ENCODE measurements around the gene SLC6A16.
A peak's percentile ranks its signal among the peaks of the same experiment; 100 is the strongest.
"Not testable (repeated sequence)": the region's sequence is repeated elsewhere in the genome, so short reads cannot be mapped to it uniquely, and the experiment has no call there.

SLC6A16 gene

DNA sequence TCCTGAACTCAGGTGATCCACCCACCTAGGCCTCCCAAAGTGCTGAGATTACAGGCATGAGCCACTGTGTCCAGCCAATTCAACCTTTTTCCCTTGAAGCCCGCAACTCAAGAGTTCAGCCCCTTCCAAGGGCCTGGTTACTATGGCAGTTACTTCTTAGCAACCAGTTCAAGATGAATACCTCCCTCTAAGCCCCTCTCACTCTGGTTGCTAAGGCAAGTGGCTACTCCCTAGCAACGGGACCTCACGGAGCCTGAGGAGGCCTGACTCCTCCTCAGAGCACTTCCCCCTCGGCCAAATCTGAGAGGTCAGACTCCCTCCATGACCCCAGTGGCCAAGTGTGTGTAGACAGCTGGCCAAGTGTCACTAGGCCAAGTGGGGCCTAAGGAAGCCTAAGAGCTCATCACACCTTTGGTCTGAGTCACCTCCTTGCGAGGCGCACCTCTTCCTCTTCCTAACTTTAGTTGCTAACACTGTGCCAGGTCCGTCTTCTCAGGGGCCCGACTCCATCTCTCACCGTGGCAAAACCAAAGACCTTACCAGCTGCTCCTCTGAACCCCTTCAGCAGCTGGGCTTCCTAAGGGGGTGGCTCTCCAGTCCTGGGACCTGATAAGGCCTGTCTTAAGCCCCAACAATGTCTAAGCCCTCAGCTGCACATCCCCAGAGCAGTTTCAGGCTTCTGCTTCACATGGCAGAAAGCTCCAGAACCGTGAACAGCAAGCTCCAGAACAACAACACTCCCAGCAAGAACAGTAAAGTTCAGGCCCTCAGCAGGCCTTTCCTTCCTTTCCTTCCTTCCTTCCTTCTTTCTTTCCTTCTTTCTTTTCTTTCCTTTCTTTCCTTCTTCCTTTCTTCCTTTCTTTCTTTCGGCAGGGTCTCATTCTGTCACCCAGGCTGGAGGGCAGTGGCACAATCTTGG is 19.8 kb upstream of the SLC6A16 start:
- DNase-seq (ENCODE audit: low read depth), result no peak

DNA sequence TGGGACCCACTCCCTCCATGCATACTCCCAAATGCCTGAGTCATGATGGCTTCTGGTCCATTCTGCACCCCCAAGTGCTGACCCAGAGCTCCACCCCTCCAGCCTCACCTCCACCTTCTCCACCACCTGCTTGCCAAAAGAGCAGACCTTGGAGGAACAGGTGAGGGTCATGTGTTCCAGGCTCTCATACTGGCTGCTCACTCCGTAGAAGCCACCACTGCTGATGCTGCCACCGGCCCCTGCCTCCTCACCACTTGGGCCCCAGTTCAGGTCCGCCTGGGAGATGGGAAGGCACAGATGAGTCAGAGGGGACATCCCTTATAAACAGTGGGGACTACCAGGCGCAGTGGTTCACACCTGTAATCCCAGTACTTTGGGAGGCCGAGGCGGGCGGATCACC is 18.1 kb upstream of the SLC6A16 start:
- no peak for DNase-seq (ENCODE audit: low read depth)

DNA sequence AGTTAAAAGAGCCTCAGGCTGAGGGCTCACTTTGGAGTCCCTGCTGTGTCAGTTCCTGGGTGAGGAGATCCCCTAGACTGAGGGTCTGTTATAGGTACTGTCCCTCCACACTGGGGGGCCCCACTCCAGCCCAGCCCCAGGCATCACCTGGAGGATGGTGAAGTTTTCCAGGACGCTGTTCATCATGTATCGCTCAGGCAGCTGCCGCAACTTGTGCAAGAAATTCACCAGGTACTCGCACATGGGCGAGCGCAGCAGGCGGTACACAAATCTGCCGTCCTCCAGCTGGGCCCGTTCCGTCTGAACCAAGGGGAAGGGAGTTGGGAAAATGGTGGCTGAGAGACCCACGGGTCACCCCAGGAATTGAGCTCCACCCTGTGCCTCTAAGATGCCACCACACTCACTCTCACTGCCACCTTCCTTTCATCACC is 17.3 kb upstream of the SLC6A16 start:
- DNase-seq (ENCODE audit: low read depth), result no peak

DNA sequence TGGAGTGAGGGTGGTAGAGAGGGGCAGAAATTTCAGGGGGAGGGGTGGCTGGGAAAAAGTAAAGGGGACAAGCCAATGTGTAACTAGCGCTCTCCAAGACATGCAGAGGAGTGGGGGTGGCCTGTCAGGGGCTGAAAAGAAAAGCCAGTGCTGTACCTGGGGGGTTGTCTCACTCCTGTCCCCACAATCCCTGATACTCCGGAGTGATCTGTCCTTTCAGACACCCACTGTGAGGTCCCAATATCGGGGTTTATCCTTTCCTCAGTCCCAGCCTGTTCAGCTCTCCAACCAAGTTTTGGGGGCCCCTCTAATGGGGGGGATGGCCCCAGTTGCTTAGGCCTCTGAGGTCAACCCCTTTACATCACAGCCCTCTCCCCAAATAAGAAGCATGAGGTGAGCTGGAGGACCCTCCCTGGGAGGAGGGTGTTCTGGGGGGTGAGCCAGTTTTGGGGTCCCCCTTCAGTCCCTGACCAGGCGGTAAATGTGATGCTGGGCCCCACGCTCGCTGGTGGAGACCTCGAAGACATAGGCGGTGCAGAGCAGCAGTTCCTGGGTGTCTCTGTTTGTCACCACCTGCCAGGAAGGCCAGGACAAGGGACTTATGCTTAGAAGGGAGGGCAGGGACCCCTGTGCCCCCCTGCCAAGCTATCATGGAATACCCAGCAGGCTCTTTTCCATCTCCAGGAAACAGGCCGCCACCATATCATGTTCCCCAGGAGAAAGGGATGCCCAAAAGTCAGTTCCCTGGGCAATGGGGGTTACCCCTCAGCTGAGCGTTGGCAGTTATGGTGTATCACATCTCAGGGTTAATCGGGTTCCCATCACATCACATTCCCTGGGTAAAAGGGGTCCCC is 16.1 kb upstream of the SLC6A16 start:
- no peak for DNase-seq (ENCODE audit: low read depth)

DNA sequence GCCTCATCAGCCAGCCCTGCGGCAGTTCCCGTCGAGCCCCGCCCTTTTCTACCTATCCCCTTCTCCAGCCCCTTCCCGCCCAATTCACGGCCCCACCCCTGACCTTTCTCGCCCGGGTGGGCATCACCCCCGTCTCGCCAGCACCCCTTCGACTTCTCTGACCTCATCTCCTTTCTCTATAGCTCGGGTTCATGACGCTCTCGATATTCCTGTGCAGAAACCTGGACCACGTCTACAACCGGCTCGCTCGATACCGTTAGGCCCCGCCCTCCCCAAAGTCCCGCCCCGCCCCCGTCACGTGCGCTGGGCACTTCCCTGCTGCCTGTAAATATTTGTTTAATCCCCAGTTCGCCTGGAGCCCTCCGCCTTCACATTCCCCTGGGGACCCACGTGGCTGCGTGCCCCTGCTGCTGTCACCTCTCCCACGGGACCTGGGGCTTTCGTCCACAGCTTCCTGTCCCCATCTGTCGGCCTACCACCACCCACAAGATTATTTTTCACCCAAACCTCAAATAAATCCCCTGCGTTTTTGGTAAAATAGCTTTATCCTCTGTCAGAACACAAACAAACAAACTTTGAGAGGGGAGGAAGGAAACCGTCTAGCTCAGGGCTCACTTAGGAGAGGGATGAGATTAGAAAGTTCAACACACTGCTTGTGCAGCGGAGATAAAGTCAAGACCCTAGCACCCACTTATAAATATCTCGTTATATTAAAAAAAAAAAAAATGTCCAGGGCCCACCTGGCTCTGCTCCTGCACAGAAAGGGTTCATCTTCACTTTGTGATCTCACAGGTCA is 15.3 kb upstream of the SLC6A16 start:
- DNase-seq (ENCODE audit: low read depth), result no peak

DNA sequence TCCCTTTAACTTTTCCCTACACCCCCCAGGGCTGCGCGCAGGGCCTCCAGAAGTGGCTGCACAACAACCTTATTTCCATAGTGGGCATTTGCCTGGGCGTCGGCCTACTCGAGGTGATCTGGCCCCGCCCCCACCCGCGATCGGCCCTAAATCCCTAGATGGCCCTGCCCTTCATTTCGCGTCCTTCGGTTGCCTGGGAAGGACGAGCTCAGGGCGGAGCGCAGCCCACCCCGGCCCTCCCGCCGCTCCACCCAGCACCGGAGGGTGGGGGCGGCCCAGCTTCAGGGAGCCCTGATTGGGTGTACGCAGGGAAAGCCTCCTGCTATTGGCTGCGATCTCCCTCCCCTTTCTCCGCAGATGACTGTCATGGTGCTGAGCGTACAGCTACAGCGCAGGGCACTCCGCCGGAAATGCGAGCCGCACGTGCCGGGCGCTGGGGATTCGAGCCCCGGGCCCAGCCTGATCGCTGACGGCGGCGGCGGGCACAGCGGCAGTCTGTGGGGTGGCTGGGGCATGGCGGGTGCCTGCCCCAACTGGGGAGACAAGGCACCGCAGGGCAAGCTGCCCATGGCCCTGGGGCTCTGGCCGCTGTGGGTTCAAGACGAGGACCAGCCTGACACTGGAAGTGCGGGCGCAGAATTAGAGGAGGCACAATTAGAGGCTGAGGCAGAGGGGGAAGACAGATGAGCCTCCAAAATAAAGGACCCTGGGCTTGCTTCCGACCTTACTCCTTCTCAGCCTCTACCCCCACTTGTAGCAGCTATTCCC is 14.5 kb upstream of the SLC6A16 start:
- no peak for DNase-seq (ENCODE audit: low read depth)

DNA sequence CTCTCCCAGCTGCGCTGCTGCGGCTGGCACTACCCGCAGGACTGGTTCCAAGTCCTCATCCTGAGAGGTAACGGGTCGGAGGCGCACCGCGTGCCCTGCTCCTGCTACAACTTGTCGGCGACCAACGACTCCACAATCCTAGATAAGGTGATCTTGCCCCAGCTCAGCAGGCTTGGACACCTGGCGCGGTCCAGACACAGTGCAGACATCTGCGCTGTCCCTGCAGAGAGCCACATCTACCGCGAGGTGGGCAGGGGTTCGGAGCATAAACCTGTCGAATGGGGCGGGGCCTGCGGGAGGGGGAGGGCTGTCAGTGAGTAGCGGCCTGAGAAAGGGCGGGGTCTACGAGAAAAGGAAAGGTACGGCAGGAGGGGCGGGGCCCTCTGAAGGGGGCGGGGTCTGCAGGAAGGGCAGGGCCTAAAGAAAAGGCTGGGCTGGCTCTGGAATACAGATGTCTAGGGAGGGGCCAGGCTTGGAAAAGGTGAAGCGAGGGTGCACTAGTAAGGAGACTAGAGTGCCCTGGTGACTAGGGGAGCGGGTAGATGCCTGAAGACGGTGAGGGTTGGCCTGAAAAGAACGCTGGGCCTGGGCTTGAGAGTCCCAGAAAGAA is 13.8 kb upstream of the SLC6A16 start:
- DNase-seq (ENCODE audit: low read depth), result no peak

DNA sequence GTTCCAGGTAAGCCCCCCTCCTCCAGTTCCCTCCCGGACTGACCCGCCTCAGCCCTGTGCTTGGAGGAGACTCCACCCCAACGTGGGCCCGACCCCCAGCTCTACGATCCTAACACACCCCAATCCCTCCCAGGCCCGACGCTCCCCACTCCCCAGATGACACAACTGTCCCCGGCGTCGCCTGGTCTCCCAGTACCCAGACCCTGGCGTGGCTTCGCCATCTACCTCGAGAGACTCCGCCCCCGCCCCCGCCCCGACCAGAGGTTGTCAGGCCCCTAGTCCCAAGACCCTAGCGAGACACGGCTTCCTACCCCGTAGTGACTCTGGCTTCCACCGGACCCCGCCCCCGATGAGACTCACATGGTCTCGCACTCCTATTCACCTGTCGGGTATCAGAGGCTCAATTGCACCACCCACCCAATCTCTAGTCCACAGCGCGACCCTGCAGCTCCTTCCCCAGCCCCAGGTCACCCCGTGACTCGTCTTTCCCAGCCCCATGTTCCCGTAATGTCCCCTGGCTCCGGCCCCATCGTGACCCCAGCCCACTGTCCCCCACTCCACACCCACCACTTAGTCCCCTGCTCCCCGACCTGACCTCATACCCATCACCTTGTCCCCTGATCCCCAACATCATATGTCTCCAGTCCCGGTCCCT is 13.2 kb upstream of the SLC6A16 start:
- DNase-seq (ENCODE audit: low read depth), result no peak

DNA sequence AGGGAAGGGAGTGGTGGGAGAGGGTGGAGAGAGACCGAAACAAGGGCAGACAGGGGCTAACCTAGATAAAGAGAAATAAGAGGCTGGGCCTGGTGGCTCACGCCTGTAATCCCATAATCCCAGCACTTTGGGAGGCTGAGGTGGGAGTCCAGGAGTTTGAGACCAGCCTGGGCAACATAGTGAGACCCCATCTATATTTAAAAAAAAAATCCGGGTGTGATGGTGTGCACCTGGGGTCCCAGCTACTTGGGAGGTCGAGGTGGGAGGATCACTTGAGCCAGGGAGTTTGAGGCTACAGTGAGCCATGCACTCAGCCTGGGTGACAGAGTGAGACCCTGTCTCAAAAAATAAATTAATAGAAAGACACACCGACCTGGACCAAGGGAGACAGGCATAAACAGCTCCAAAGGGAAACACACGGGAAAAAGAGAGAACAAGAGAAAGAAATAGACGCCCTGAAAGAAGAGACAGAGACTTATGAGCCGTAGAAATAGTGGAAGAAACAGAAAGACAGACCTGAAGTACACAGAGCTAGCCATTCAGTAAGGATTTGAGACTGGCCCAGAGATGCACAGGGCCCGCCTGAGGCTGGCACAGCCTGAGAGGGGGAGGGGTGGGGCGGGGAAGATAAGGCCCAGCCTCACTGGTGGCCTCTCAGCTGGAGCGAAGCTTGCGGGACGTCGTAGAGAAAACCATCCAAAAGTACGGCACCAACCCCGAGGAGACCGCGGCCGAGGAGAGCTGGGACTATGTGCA is 12.5 kb upstream of the SLC6A16 start:
- no peak for DNase-seq (ENCODE audit: low read depth)

DNA sequence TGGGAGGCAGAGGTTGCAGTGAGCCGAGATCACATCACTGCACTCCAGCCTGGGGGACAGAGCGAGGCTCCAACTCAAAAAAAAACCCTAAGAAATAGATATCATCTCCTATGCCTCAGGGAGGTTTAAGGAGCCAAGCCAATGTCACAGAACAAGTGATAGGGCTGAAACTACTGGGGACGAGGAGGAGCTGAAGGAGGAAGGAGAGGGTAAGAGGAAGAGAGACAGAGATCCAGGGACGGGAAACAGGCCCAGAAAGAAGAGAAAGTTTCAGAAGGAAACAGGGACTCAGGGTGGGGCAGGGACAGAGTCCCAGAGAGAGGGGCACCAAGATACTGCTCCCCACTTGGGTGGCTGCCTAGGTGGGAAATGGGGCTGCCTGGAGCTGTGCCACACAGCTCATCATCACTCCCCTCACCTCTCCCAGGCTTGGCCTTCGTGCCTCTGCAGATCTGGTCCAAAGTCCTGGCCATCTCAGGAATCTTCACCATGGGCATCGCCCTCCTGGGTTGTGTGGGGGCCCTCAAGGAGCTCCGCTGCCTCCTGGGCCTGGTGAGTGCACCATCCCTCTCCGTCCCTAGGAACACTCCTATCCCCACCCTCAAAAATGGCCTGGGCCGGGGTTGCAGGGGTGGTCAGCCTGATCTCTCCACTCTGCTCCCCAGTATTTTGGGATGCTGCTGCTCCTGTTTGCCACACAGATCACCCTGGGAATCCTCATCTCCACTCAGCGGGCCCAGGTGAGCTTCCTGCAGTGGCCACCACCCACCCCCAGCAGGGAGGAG is 11.7 kb upstream of the SLC6A16 start:
- no peak for DNase-seq (ENCODE audit: low read depth)

DNA sequence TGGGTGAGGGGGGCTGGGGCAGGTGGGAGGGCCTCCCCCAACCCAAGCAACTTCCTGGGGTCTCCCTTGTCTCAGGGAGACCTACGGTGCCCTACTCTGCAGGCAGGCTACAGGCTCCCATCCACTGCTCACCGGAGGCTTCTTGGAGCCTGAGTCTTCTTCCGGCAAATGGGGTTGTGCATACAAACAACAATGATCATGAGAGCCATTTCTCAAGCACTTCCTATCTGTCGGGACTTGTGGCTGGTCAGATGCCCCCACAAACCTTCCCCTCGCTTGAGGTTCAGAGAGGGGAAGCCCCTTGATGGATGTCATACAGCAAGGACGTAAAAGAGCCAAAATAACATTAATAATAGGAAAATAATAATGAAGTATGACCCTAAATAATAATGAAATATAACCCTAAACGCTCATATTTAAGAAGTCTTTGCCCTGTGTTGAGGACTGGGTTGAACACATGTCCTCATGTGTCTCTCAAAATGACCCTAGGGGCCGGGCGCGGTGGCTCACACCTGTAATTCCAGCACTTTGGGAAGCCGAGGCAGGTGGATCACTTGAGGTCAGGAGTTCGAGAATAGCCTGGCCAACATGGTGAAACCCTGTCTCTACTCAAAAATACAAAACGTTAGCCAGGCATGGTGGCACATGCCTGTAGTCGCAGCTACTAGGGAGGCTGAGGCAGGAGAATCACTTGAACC is 10.9 kb upstream of the SLC6A16 start:
- DNase-seq (ENCODE audit: low read depth), result no peak

DNA sequence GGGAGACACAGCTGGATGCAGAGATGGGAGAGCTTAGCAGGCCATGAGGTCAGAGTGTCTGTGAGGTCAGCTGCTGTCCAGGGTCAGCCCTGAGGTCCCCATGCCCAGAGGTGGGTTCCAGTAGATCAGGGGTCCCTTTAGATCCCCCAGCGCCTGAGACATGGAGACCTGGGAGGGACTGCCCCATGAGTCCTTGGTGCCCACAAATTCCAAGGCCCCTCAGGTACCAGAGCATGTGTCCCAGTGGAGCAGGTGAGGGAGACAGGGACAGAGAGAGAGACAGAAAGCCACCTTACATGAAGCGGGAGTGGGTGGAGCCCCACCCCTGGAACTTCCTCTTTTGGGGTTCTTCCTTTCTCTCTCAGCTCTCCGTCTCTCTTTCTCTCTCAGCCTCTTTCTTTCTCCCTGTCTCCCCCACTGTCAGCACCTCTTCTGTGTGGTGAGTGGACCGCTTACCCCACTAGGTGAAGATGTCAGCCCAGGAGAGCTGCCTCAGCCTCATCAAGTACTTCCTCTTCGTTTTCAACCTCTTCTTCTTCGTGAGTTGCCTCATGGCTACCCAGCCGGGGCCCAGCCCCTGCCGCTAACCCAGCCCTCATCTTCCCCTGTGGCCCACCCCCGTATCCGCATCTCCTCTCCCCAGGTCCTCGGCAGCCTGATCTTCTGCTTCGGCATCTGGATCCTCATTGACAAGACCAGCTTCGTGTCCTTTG is 10.2 kb upstream of the SLC6A16 start, which contains the start of gene CD37:
TSS of gene CD37 (plus strand) at position 336 of the 713 bp plus-strand sequence. CDS start at position 471, 135 bp downstream.
- DNase-seq (ENCODE audit: low read depth), result peak; percentile 38

DNA sequence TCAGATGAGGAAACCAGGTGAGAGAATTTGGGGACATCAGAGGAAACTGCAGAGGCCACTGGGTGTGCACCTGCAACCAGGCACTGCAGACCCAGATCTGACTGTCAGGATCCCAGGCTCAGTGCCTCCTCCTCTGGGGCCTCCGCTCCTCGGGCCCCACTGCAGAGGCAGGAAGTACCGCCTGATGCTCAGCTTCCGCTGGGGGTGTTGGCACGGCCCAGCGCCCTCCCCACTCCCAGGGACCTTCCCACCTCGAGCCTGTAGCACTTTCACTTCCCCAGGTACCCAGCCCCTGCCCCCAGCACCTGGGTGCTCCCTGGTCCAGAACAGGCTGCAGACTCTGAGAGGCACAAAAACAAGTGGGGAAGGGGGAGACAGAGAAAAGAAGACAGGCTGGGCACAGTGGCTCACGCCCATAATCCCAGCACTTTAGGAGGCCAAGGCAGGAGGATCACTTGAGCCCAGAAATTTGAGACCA is 8.9 kb upstream of the SLC6A16 start:
- DNase-seq (ENCODE audit: low read depth), result peak; percentile 62

DNA sequence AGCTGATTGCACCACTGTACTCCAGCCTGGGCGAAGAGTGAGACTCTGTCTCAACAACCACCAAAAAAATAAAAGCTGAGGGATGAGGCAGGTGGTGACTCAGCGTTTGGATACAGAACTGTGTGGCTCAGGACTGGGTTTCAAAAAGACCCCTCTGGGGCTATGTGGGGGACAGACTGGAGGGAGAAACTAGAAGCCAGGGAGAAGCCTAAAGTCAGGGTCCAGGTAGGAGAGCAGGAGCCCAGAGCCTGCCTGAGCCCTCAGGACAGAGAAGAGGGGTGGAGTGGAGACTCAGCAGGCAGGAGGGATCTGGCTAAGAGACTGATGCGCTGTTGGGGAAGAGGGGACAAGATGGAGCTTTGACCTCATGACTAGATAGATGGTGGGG is 8.4 kb upstream of the SLC6A16 start:
- DNase-seq (ENCODE audit: low read depth), result no peak

DNA sequence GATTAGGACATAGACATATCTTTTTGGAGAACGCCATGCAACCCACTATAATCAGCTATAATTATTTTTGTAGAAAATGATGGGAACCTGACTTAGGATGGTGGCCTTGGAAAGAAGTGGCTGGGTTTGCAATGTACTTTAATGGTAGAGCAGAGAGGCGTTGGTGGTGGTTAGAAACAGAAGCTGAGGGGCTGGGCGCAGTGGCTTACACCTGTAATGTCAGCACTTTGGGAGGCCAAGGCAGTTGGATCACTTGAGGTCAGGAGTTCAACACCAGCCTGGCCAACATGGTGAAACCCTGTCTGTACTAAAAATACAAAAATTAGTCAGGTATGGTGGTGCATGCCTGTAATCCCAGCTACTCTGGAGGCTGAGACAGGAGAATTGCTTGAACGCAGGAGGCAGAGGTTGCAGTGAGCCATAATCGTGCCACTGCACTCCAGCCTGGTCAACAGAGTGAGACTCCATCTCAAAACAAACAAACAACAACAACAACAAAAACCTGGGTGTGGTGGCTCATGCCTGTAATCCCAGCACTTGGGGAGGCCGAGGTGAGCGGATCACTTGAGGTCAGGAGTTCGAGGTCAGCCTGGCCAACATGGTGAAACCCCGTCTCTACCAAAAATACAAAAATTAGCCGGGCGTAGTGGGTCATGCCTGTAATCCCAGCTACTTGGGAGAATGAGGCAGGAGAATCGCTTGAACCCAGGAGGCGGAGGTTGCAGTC is 7.9 kb upstream of the SLC6A16 start:
- not testable (repeated sequence) for DNase-seq (ENCODE audit: low read depth)

DNA sequence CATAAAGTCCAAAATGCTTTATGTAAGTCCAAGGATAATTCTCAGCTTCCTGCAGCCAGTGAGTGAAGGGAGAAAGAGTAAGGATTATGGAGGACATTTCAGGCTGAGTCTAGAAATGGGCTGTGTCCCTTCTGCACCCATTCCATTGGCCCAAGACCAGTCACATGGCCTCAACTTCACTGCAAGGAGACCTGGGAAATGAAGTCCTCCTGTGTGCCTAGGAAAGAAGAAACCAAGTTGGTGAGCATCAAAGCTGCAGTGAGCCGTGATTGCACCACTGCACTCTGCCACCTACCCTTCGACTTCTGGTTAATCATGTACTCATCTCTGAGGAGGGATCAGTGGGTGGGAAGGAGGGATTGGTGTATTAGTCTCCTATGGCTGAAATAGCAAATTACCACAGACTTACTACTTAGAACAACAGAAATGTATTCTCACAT is 6.6 kb upstream of the SLC6A16 start:
- no peak for DNase-seq (ENCODE audit: low read depth)

DNA sequence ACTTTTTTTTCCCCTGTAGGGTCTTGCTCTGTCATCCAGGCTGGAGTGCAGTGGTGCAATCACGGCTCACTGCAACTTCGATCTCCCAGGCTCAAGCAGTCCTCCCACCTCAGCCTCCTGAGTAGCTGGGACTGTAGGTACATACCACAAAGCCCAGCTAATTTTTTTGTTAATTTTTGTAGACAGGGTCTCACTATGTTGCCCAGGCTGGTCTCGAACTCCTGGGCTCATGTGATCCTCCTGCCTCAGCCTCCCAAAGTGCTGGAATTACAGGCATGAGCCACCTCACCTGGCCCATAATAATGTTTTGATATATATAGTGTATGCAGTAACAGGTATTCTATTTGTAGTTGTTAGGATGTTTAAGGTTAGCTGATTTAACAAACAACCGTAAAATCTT is 6.2 kb upstream of the SLC6A16 start:
- not testable (repeated sequence) for DNase-seq (ENCODE audit: low read depth)

All from stimulated activated CD8-positive, alpha-beta memory T cell treated with anti-CD3 and anti-CD28 coated beads, Interleukin-12 subunit alpha, Interleukin-12 subunit beta, amount 100 ng/mL, for 4 hours (primary cell).